Astrocyte of the cerebellum (primary cell): Measurements from ENCODE around the gene PKDCC.

Source experiments
- DNase-seq: peaks from one replicate; pipeline ENCODE4 v3.0.0-alpha.2; 2011; ENCODE audit warnings: low read depth
- H3K4me3 ChIP-seq: 2 replicates; pipeline ENCODE4 v1.5.1; 2011; ENCODE audit warnings: mild to moderate bottlenecking, low read depth, low read length, moderate library complexity
- CTCF ChIP-seq: IDR thresholded peaks from 2 replicates; pipeline ENCODE4 v1.5.1; 2012; ENCODE audit warnings: low read length, low read depth, moderate library complexity, mild to moderate bottlenecking; ENCODE audit errors: missing control alignments
- in situ Hi-C: cut with HindIII; loops from 2 replicates; pipeline ENCODE4 v1.10.0; 2017; ENCODE audit warnings: low sequenced_read_pairs

The PKDCC gene

GRCh38 chr2:42013409-42013808 is 34.4 kb upstream of the PKDCC start:
- TF ChIP-seq CTCF, result no peak
- no peak overlapping the region for H3K4me3 ChIP-seq
- in situ Hi-C loops, result no loop called here
- no peak for DNase-seq

- TF ChIP-seq CTCF, result no peak
- in situ Hi-C loops, result loop anchor here (5.0 kb wide), 1 partner anchor 66 kb away; no protein-coding TSS in a partner anchor
- no peak overlapping the region for H3K4me3 ChIP-seq
- no peak for DNase-seq
These were observed 26.4 kb upstream of the PKDCC start for GRCh38 chr2:42021464-42021863.

- TF ChIP-seq CTCF, result no peak
- in situ Hi-C loops, result no loop called here
- peak; percentile 49 for DNase-seq
- H3K4me3 ChIP-seq, result no peak overlapping the region
These were observed 22.7 kb upstream of the PKDCC start for GRCh38 chr2:42025151-42025582.

- DNase-seq, result no peak
- no peak for TF ChIP-seq CTCF
- no peak overlapping the region for H3K4me3 ChIP-seq
- in situ Hi-C loops, result no loop called here
These were observed 21.5 kb upstream of the PKDCC start for GRCh38 chr2:42026272-42026671.

- TF ChIP-seq CTCF, result no peak
- no peak overlapping the region for H3K4me3 ChIP-seq
- peak; percentile 19 for DNase-seq
- in situ Hi-C loops, result no loop called here
These were observed 19.2 kb upstream of the PKDCC start for GRCh38 chr2:42028571-42029148.

GRCh38 chr2:42029171-42029570 is 18.6 kb upstream of the PKDCC start:
- TF ChIP-seq CTCF, result no peak
- H3K4me3 ChIP-seq, result no peak overlapping the region
- no peak for DNase-seq
- in situ Hi-C loops, result no loop called here
